ENCODE data around the gene MICA. TPM values are rescaled to one million over a fixed set of nuclear protein-coding genes. Genes with fewer than 3 reads are reported as not detected.

The MICA gene
- total RNA-seq, 1 donor from 2014 or later: 10.7 TPM

- Mint-ChIP-seq H3K27ac (no peak overlapping the region), H3K27me3 (peaks cover 26% of the 10 kb centered on the region), H3K36me3 (peaks cover 4% of the 10 kb centered on the region), H3K9me3 (no peaks in the 10 kb centered on the region), H3K4me3 (no peak overlapping the region), H3K4me1 (ENCODE audit: unreplicated experiment) (no peaks in the 10 kb centered on the region)
- DNase-seq (ENCODE audit: extremely low spot score, unreplicated experiment): no peak
- TF ChIP-seq, protein P1, sequence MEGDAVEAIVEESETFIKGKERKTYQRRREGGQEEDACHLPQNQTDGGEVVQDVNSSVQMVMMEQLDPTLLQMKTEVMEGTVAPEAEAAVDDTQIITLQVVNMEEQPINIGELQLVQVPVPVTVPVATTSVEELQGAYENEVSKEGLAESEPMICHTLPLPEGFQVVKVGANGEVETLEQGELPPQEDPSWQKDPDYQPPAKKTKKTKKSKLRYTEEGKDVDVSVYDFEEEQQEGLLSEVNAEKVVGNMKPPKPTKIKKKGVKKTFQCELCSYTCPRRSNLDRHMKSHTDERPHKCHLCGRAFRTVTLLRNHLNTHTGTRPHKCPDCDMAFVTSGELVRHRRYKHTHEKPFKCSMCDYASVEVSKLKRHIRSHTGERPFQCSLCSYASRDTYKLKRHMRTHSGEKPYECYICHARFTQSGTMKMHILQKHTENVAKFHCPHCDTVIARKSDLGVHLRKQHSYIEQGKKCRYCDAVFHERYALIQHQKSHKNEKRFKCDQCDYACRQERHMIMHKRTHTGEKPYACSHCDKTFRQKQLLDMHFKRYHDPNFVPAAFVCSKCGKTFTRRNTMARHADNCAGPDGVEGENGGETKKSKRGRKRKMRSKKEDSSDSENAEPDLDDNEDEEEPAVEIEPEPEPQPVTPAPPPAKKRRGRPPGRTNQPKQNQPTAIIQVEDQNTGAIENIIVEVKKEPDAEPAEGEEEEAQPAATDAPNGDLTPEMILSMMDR (conservative IDR thresholded peaks at IDR 0.05): no peak
These were observed 14.9 kb downstream of the MICA start for GRCh38 chr6:31418251-31418650.

GRCh38 chr6:31419842-31420241, 16.4 kb downstream of the MICA start:
- H3K4me1 Mint-ChIP-seq (ENCODE audit: unreplicated experiment): no peaks in the 10 kb centered on the region

DNA sequence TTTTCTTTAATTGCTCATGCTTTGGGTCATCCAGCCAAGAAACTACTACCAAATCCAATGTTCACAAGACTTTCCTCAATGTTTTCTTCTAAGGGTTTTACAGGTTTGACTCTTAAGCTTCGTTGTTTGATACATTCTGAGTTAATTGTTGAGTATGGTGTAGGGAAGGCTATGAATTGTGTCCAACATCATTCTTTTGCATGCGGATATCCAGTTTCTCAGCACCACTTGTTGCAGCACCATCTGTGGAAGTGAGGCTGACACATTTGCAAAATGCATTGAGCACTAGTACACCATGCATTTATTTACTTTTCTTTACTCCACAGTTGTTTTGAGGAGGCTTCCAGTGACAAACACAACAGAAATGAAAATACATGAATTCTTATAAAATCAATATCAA, 17.2 kb downstream of the MICA start:
- Mint-ChIP-seq H3K27ac (no peak overlapping the region), H3K27me3 (peaks cover 40% of the 10 kb centered on the region), H3K9me3 (no peaks in the 10 kb centered on the region), H3K4me3 (no peak overlapping the region), H3K4me1 (ENCODE audit: unreplicated experiment) (no peaks in the 10 kb centered on the region), H3K36me3 (peaks cover 4% of the 10 kb centered on the region)
- DNase-seq (ENCODE audit: extremely low spot score, unreplicated experiment): no peak
- TF ChIP-seq, protein P1 (conservative IDR thresholded peaks at IDR 0.05): no peak

More at GRCh38 chr6:31419842-31420241, 16.4 kb downstream of the MICA start:
- Mint-ChIP-seq H3K27me3 (peaks cover 34% of the 10 kb centered on the region), H3K36me3 (peaks cover 4% of the 10 kb centered on the region), H3K9me3 (no peaks in the 10 kb centered on the region), H3K27ac (no peak overlapping the region), H3K4me3 (no peak overlapping the region)
- no peak for DNase-seq (ENCODE audit: extremely low spot score, unreplicated experiment)
- TF ChIP-seq, protein P1 (conservative IDR thresholded peaks at IDR 0.05): no peak

GRCh38 chr6:31422587-31422986, 19.2 kb downstream of the MICA start:
- H3K4me1 Mint-ChIP-seq (ENCODE audit: unreplicated experiment): no peaks in the 10 kb centered on the region
- H3K36me3 Mint-ChIP-seq: no peaks in the 10 kb centered on the region
- H3K27me3 Mint-ChIP-seq: peaks cover 54% of the 10 kb centered on the region
- no peak for DNase-seq (ENCODE audit: extremely low spot score, unreplicated experiment)
- no peak overlapping the region for H3K27ac Mint-ChIP-seq
- TF ChIP-seq, protein P1 (conservative IDR thresholded peaks at IDR 0.05): no peak
- H3K4me3 Mint-ChIP-seq: no peak overlapping the region
- H3K9me3 Mint-ChIP-seq: no peaks in the 10 kb centered on the region

GRCh38 chr6:31423550-31423949, 20.2 kb downstream of the MICA start:
- Mint-ChIP-seq H3K27ac (no peak overlapping the region), H3K4me1 (ENCODE audit: unreplicated experiment) (no peaks in the 10 kb centered on the region)
- no peak for DNase-seq (ENCODE audit: extremely low spot score, unreplicated experiment)

More at GRCh38 chr6:31423550-31423949, 20.2 kb downstream of the MICA start:
- TF ChIP-seq, protein P1 (conservative IDR thresholded peaks at IDR 0.05): no peak
- peaks cover 54% of the 10 kb centered on the region for H3K27me3 Mint-ChIP-seq
- no peak overlapping the region for H3K4me3 Mint-ChIP-seq
- H3K9me3 Mint-ChIP-seq: no peaks in the 10 kb centered on the region
- no peaks in the 10 kb centered on the region for H3K36me3 Mint-ChIP-seq

Measured in type B pancreatic cell (in vitro differentiated cells).